ENCODE measurements around the gene CERS3. TPM values are rescaled to one million over a fixed set of nuclear protein-coding genes. Genes with fewer than 3 reads are reported as not detected.
A peak's percentile ranks its signal among the peaks of the same experiment; 100 is the strongest.

Gene CERS3
- total RNA-seq, 1 donor from 2014 or later, result 0.69 TPM

- Mint-ChIP-seq H3K4me3 (no peak overlapping the region), H3K4me1 (peaks cover 39% of the 10 kb centered on the region), H3K27ac (peak overlapping the region; percentile 48), H3K36me3 (no peaks in the 10 kb centered on the region), H3K27me3 (ENCODE audit: low read depth) (no peaks in the 10 kb centered on the region), H3K9me3 (no peaks in the 10 kb centered on the region)
- TF ChIP-seq CTCF (IDR thresholded peaks at IDR 0.05; ENCODE audit: unreplicated experiment), result no peak
- DNase-seq (ENCODE audit: low spot score in 2 of 2, unreplicated experiment in 2 of 2), result no peak
Observed at GRCh38 chr15:100434561-100434960, 94.2 kb downstream of the CERS3 start.

GRCh38 chr15:100434038-100434437 is 94.7 kb downstream of the CERS3 start:
- H3K36me3 Mint-ChIP-seq, result no peaks in the 10 kb centered on the region
- H3K4me3 Mint-ChIP-seq, result no peak overlapping the region
- no peak for DNase-seq (ENCODE audit: low spot score in 2 of 2, unreplicated experiment in 2 of 2)
- no peak for TF ChIP-seq CTCF (IDR thresholded peaks at IDR 0.05; ENCODE audit: unreplicated experiment)
- no peak overlapping the region for H3K27ac Mint-ChIP-seq
- no peaks in the 10 kb centered on the region for H3K27me3 Mint-ChIP-seq (ENCODE audit: low read depth)
- peaks cover 40% of the 10 kb centered on the region for H3K4me1 Mint-ChIP-seq
- no peaks in the 10 kb centered on the region for H3K9me3 Mint-ChIP-seq

- Mint-ChIP-seq H3K27me3 (ENCODE audit: low read depth) (no peaks in the 10 kb centered on the region), H3K27ac (peak overlapping the region; percentile 37), H3K36me3 (no peaks in the 10 kb centered on the region), H3K4me3 (no peak overlapping the region), H3K9me3 (no peaks in the 10 kb centered on the region), H3K4me1 (peaks cover 36% of the 10 kb centered on the region)
- TF ChIP-seq CTCF (IDR thresholded peaks at IDR 0.05; ENCODE audit: unreplicated experiment), result no peak
- no peak for DNase-seq (ENCODE audit: low spot score in 2 of 2, unreplicated experiment in 2 of 2)
Observed at GRCh38 chr15:100433304-100433703, 95.4 kb downstream of the CERS3 start.

GRCh38 chr15:100430411-100430810 is 98.3 kb downstream of the CERS3 start:
- Mint-ChIP-seq H3K4me1 (peaks cover 36% of the 10 kb centered on the region), H3K36me3 (no peaks in the 10 kb centered on the region), H3K27ac (peak overlapping the region; percentile 78), H3K27me3 (ENCODE audit: low read depth) (no peaks in the 10 kb centered on the region), H3K4me3 (no peak overlapping the region), H3K9me3 (peaks cover 3% of the 10 kb centered on the region)
- no peak for DNase-seq (ENCODE audit: low spot score in 2 of 2, unreplicated experiment in 2 of 2)
- no peak for TF ChIP-seq CTCF (IDR thresholded peaks at IDR 0.05; ENCODE audit: unreplicated experiment)

GRCh38 chr15:100429116-100429728 is 99.5 kb downstream of the CERS3 start:
- no peak for TF ChIP-seq CTCF (IDR thresholded peaks at IDR 0.05; ENCODE audit: unreplicated experiment)
- Mint-ChIP-seq H3K27ac (peak overlapping the region; percentile 41), H3K36me3 (peaks cover 3% of the 10 kb centered on the region), H3K4me1 (peaks cover 28% of the 10 kb centered on the region), H3K4me3 (no peak overlapping the region), H3K9me3 (peaks cover 14% of the 10 kb centered on the region), H3K27me3 (ENCODE audit: low read depth) (no peaks in the 10 kb centered on the region)
- DNase-seq (ENCODE audit: low spot score in 2 of 2, unreplicated experiment in 2 of 2), result no peak

GRCh38 chr15:100426937-100427336 is 101.8 kb downstream of the CERS3 start:
- Mint-ChIP-seq H3K9me3 (peaks cover 25% of the 10 kb centered on the region), H3K4me1 (peaks cover 19% of the 10 kb centered on the region), H3K36me3 (peaks cover 5% of the 10 kb centered on the region), H3K27ac (no peak overlapping the region), H3K4me3 (no peak overlapping the region), H3K27me3 (ENCODE audit: low read depth) (no peaks in the 10 kb centered on the region)
- no peak for TF ChIP-seq CTCF (IDR thresholded peaks at IDR 0.05; ENCODE audit: unreplicated experiment)
- DNase-seq (ENCODE audit: low spot score in 2 of 2, unreplicated experiment in 2 of 2), result no peak

Data from mesothelial cell of epicardium (in vitro differentiated cells).